T-helper 1 cell treated with Interleukin-12 subunit alpha and Interleukin-12 subunit beta and Interleukin-4 antibody, amounts not matched to agents 30 ng/mL and 1 ng/mL, for 36 hours (primary cell): Measurements from ENCODE around the gene HDHD3. TPM values are rescaled to one million over a fixed set of nuclear protein-coding genes. Genes with fewer than 3 reads are reported as not detected.
"Not testable (repeated sequence)": the region's sequence is repeated elsewhere in the genome, so short reads cannot be mapped to it uniquely, and the experiment has no call there.

Experiments used
- intact Hi-C: fragments of 100-400 bp; cut with micrococcal nuclease; formaldehyde crosslinking; loops from one replicate; pipeline ENCODE4 v1.15.1; 2024
- total RNA-seq: library from RNA; stranded (reverse); gene quantifications from 2 replicates; pipeline ENCODE4 v1.2.3, GENCODE V29; 2022

The HDHD3 gene
- total RNA-seq, 1 donor from 2014 or later = 22.3 TPM

GRCh38 chr9:113365652-113366051 lies 11.1 kb downstream of the HDHD3 start:
- intact Hi-C loops = not testable (repeated sequence)

GRCh38 chr9:113364951-113365350 lies 11.8 kb downstream of the HDHD3 start:
- intact Hi-C loops = no loop called here

- intact Hi-C loops = no loop called here
Observed at GRCh38 chr9:113363336-113363735, 13.4 kb downstream of the HDHD3 start.

- intact Hi-C loops = no loop called here
Observed at GRCh38 chr9:113361304-113362018, 15.3 kb downstream of the HDHD3 start.

- intact Hi-C loops = no loop called here
Observed at GRCh38 chr9:113360242-113360842, 16.4 kb downstream of the HDHD3 start.

- intact Hi-C loops = no loop called here
Observed at GRCh38 chr9:113359385-113359784, 17.4 kb downstream of the HDHD3 start.

GRCh38 chr9:113356686-113357292 lies 20.0 kb downstream of the HDHD3 start:
- intact Hi-C loops = no loop called here

GRCh38 chr9:113355040-113355596 lies 21.7 kb downstream of the HDHD3 start:
- intact Hi-C loops = no loop called here

- intact Hi-C loops = no loop called here
Observed at GRCh38 chr9:113352411-113352810, 24.4 kb downstream of the HDHD3 start.

- intact Hi-C loops = no loop called here
Observed at GRCh38 chr9:113352006-113352405, 24.8 kb downstream of the HDHD3 start.

- intact Hi-C loops = loop anchor here (1.0 to 2.0 kb wide), 7 partner anchors 25 to 166 kb away; partner anchors contain the start of genes ALAD, C9orf43, CDC26 and FKBP15
Observed at GRCh38 chr9:113350937-113351336, 25.8 kb downstream of the HDHD3 start.

GRCh38 chr9:113350107-113350661 lies 26.6 kb downstream of the HDHD3 start:
- intact Hi-C loops = loop anchor here (1.0 to 2.0 kb wide), 3 partner anchors 51 to 167 kb away; partner anchors contain the start of genes ALAD, FKBP15 and SLC31A1

- intact Hi-C loops = loop anchor here (1.0 to 10.0 kb wide), 5 partner anchors 9 to 1035 kb away; partner anchors contain the start of genes AKNA, ALAD, FKBP15 and SLC31A1
Observed at GRCh38 chr9:113349445-113350094, 27.2 kb downstream of the HDHD3 start, which contains the start of gene BSPRY. Gene BSPRY, plus strand, starts transcription at chr9:113349541. Its CDS starts 39 bp downstream, at chr9:113349580.

GRCh38 chr9:113349066-113349444 lies 27.7 kb downstream of the HDHD3 start:
- intact Hi-C loops = loop anchor here (1.0 to 10.0 kb wide), 2 partner anchors 9 to 1036 kb away; partner anchors contain the start of genes AKNA and WDR31

- intact Hi-C loops = loop anchor here (10.0 kb wide), 1 partner anchor 1036 kb away; the partner anchor contains the start of gene AKNA
Observed at GRCh38 chr9:113348437-113348836, 28.3 kb downstream of the HDHD3 start.

- intact Hi-C loops = loop anchor here (10.0 kb wide), 1 partner anchor 1039 kb away; the partner anchor contains the start of gene AKNA
Observed at GRCh38 chr9:113345671-113346070, 31.1 kb downstream of the HDHD3 start.

GRCh38 chr9:113345190-113345589 lies 31.6 kb downstream of the HDHD3 start:
- intact Hi-C loops = loop anchor here (10.0 kb wide), 1 partner anchor 1040 kb away; the partner anchor contains the start of gene AKNA

GRCh38 chr9:113343732-113344231 lies 33.0 kb downstream of the HDHD3 start:
- intact Hi-C loops = loop anchor here (5.0 to 10.0 kb wide), 3 partner anchors 191 to 1041 kb away; partner anchors contain the start of genes AKNA and SLC31A2

- intact Hi-C loops = loop anchor here (5.0 to 10.0 kb wide), 3 partner anchors 190 to 1043 kb away; partner anchors contain the start of genes AKNA and SLC31A2
Observed at GRCh38 chr9:113341712-113342410, 34.9 kb downstream of the HDHD3 start.
